HL-60 (cell line): ENCODE results near the gene EVA1C.

Source experiments
- GABPA ChIP-seq: IDR thresholded peaks from 2 replicates; pipeline ENCODE4 v1.6.1; 2012; ENCODE audit warnings: low read depth
- POLR2AphosphoS5 ChIP-seq: IDR thresholded peaks from 2 replicates; pipeline ENCODE4 v1.6.1; 2012; ENCODE audit warnings: low read depth
- SPI1 ChIP-seq: IDR thresholded peaks from 2 replicates; pipeline ENCODE4 v1.6.1; 2012; ENCODE audit warnings: low read depth, mild to moderate bottlenecking, borderline replicate concordance
- TF ChIP-seq, protein P1 (sequence below): IDR thresholded peaks from one replicate; pipeline ENCODE4 v1.5.1; 2011; ENCODE audit warnings: low read length, control low read depth, inconsistent platforms; ENCODE audit not compliant: insufficient read depth
- TF ChIP-seq, protein P2 (sequence below): IDR thresholded peaks from 2 replicates; pipeline ENCODE4 v1.6.1; 2012; ENCODE audit warnings: low read depth; ENCODE audit not compliant: insufficient replicate concordance

DNA sequence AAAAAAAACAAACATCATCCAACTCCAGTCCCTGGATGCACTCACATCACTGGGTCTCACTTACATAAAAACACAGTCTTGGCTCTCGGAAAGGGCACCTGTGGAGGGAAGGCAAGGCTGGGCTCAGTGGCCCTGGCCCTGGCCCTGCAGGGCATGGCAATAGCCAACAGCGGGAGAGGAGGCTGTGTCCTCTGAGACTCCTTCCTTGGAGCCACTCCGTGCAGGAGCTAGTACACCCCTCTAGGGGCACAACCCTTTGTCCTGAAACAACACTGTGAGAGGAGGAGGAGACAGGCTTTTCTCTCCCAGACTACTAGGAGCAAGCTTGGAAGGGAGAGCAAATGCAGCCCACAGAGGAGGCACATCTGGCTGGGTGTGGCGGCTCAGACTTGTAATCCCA, 47.7 kb upstream of the EVA1C start:
- TF ChIP-seq GABPA (no peak), POLR2AphosphoS5 (no peak), SPI1 (no peak)
- TF ChIP-seq, protein P1, sequence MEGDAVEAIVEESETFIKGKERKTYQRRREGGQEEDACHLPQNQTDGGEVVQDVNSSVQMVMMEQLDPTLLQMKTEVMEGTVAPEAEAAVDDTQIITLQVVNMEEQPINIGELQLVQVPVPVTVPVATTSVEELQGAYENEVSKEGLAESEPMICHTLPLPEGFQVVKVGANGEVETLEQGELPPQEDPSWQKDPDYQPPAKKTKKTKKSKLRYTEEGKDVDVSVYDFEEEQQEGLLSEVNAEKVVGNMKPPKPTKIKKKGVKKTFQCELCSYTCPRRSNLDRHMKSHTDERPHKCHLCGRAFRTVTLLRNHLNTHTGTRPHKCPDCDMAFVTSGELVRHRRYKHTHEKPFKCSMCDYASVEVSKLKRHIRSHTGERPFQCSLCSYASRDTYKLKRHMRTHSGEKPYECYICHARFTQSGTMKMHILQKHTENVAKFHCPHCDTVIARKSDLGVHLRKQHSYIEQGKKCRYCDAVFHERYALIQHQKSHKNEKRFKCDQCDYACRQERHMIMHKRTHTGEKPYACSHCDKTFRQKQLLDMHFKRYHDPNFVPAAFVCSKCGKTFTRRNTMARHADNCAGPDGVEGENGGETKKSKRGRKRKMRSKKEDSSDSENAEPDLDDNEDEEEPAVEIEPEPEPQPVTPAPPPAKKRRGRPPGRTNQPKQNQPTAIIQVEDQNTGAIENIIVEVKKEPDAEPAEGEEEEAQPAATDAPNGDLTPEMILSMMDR = no peak
- TF ChIP-seq, protein P2, sequence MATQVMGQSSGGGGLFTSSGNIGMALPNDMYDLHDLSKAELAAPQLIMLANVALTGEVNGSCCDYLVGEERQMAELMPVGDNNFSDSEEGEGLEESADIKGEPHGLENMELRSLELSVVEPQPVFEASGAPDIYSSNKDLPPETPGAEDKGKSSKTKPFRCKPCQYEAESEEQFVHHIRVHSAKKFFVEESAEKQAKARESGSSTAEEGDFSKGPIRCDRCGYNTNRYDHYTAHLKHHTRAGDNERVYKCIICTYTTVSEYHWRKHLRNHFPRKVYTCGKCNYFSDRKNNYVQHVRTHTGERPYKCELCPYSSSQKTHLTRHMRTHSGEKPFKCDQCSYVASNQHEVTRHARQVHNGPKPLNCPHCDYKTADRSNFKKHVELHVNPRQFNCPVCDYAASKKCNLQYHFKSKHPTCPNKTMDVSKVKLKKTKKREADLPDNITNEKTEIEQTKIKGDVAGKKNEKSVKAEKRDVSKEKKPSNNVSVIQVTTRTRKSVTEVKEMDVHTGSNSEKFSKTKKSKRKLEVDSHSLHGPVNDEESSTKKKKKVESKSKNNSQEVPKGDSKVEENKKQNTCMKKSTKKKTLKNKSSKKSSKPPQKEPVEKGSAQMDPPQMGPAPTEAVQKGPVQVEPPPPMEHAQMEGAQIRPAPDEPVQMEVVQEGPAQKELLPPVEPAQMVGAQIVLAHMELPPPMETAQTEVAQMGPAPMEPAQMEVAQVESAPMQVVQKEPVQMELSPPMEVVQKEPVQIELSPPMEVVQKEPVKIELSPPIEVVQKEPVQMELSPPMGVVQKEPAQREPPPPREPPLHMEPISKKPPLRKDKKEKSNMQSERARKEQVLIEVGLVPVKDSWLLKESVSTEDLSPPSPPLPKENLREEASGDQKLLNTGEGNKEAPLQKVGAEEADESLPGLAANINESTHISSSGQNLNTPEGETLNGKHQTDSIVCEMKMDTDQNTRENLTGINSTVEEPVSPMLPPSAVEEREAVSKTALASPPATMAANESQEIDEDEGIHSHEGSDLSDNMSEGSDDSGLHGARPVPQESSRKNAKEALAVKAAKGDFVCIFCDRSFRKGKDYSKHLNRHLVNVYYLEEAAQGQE = no peak
